ELF-1 (cell line): ENCODE results near the gene EFEMP1.
A peak's percentile ranks its signal among the peaks of the same experiment; 100 is the strongest.

Source experiments
- DNase-seq: peaks from one replicate; pipeline ENCODE4 v3.0.0-alpha.2; 2016; ENCODE audit warnings: low read depth, low spot score

Gene EFEMP1

DNA sequence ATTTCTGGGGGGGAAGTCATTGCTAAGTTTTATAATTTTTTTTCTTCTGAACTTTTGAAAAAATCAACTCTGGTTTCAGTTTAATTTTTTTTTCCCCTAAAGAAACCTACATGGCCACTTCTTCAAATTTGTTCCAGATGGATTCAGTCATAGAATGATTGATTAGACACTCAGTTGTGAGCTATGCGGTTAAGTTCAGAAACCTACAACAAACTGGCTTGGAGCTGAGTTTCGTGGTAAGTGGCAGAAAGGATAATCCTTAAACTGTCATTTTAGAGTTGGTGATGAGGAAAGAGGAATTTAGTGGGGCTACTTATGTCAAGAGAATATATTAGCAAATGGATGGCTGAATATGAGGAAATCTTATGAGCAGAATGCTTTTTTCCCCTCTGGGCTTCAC is 23.7 kb downstream of the EFEMP1 start:
- no peak for DNase-seq

DNA sequence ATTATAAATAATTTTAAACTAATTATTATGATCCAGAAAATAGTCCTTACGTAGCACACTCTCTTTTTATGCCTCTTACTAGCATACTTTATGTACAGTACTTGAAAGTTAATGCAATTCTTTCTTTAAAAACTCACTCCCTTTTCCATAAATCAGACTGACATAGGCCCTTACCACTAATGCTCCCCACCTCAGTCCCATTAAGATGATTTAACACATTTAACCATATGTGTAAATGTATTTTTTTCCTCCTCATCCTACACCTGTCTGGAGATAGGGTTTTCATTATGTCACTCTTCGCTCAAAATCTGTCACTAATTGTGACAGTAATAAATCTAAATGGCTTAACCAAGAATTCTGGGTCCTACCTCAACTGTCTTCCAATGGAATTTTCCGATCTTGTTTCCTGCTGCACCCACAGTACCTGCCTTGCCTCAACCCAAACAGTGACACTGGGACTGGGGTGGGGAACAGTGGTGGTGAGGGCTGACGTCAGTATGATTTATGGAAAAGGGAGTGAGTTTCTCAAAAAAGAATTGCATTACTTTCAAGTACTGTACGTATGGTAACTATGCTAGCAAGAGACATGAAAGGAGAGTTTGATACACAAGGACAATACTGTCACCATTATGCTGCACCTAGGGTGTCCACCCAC is 25.1 kb downstream of the EFEMP1 start:
- no peak for DNase-seq

DNA sequence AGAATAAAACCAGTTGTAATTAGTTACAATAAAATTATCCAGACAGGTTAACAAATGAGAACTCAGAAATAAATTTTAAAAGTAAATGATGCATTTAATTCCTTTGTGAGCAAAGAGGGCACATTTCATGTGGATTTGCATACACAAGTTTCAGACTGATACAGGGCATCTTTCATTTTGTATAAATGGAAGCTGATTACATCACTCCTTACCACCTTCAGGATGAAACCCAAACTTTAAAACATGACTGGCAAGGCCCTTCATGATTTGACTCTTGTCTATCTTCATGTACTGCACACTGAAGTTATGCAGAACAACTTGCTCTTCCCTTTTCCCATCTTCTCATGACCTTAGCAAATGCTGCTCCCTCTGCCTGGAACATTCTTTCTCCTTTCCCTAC is 26.9 kb downstream of the EFEMP1 start:
- no peak for DNase-seq

DNA sequence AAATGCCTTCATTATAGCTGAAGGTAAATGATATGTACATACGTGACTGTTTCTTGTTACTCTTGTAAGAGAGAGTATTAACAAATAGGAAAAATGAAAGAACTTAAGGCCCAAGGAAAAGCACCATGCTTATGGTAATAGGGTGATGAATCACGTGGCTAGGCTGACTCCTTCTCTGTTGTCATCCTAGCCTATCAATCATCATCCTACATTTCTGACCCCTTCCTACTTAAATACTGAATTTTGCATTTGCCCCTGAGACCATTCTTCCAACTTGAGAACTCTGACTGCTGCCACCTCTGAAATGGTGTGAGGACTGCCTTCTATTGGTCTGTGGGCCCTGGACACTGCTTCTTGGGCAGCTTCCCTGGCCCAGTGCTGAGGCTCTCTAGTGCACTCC is 28.9 kb downstream of the EFEMP1 start:
- no peak for DNase-seq

DNA sequence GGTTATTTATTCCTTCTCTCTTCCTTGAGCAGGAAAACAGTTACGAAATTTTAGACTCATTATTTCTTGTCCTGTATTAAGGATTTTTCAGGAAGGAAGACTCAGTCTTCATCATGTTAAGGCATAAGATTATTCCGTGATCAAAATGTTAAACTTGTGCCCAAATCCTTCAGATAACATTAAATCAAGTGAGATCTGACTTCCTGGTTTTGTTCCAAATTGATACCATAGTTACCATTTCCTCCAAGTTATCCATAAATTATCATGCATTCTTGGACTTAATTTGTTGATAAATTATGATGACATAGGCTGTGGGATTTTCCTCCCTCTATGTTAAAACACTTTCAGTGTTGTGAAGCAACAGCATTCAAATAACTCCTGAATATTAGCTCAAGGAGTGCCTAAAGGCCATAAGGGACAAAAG is 31.9 kb downstream of the EFEMP1 start:
- no peak for DNase-seq

DNA sequence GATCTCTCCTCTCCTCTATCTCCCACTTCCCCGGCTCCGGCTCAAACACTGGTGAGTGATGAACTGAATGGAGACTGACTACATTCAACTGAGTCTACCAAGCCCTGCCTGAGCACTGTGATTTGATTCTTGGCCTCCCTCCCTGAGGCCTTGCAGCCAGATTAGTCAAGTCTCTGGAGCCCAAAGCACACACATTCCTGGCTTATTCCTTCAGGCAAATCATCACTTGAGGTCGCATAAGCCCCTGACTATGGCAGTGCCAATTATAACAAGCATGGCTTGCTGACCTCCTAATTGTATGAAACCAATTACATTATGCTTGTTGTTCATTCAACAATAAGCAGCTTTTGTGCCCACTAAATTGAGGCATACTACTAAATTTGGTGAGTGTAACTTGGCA is 34.6 kb downstream of the EFEMP1 start:
- peak; percentile 17 for DNase-seq

DNA sequence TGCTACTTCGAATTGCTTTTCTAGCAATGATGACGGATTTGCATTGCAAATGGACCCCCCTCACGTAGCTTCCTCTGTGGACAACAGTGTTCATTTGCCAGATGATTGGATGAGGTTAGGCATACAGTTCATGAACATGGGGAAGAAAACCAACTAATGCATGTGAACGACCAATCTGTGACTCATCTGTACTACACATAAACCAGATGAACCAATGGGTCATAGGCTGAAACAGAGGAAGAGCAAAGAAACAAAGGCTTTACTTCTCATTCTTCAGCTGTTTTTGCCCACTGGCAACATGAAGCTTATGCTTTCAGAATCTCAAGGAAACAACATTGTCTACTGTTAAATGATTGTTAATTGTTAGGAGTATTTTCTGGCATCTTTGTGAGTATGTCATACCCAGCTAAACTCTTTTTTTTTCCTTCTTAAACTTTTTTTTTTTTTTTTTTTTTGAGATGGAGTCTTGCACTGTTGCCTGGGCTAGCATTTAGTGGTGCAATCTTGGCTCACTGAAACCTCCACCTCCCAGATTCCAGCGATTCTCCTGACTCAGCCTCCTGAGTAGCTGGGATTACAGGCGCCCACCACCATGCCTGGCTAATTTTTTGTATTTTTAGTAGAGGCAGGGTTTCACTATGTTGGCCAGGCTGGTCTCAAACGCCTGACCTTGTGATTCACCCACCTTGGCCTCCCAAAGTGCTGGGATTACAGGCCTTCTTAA is 35.5 kb downstream of the EFEMP1 start:
- DNase-seq: no peak

DNA sequence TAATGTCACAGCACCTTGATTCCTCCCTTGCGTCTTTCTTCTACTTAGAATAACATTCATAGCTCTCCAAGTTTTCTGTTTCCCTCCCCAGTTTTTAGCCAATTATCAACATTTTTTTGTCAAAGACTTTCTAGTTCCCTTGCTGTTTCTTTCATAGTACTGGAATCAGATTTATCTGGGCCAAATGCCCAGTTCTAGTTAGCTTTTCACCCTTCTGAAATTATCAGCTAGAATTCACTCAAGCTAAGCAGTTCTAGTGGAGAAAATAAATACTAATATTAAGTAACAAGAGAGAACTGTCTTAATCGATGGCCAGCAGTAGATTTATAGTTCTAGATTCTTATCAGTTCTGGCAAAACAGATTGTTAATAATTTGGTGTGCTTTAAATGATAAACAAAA is 36.2 kb downstream of the EFEMP1 start:
- DNase-seq: no peak

DNA sequence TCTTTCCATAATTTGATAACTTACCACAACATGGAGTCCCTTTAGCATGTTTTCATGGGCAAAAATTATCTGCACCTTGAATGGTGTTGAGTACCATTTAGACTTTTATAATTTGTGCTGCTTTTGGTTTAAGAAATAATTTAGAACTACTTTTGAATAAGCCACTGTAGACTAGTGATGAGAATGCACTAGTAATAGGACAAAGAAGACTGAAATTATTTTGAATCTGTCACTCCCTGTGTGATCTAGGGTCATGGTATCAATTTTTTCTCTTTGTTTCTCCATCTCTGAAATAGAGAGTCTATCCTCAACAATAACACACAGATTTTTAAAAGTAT is 37.7 kb downstream of the EFEMP1 start:
- DNase-seq: no peak

DNA sequence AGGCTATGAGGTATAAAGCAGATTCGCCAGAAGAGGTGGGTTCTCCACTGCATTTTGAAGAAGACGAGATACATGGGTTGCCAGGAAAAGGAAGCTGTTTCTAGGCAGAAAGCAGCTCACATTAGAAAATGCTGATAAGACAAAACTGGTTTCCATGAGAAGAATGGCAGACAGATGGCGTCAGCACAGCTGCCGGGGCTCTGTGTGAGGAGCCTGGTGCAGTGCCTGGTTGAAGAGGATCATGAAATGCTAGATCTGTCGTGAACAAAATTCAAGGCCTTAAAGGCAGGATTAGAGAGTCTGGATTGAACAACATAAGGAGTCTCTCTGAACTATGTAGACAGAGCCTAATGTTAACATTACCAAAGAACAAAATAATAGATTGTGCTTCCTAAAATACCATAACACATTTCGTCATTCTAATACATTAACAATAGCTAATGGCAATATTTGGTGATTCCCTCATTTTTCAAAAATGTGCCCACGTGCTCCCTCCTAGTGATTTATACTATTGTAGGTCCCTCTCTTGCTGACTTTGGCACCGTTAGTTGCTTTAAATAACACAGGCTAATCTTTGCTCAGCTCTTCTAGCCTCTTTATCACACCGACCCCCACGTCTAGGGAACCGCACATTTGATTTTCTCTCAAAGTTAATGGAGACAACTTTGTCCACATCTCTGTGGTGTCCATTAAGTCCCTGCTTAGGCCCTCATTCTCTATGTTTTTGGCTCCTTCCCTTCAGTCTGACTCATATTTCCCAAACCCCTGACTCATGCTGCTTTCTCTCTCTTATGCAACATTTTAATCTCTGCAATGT is 38.2 kb downstream of the EFEMP1 start:
- DNase-seq: no peak

DNA sequence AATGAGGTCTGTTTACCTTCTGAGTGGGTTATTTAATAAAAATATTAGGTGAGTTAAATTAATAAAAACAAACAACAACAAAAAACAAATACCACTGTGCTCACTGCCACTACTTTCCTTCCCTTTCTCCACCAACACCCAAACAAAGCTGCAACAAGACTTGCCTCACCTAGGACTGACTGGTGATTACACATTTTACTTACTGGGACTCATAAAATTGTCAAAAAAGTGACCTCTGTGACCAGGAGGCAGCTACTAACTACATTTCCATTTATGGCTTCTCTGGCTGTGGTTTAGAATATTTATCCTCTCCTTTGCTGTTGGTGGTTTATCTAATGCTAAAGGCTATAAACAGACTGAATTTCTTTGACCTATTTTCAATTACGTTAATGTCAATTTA is 39.8 kb downstream of the EFEMP1 start:
- DNase-seq: no peak

DNA sequence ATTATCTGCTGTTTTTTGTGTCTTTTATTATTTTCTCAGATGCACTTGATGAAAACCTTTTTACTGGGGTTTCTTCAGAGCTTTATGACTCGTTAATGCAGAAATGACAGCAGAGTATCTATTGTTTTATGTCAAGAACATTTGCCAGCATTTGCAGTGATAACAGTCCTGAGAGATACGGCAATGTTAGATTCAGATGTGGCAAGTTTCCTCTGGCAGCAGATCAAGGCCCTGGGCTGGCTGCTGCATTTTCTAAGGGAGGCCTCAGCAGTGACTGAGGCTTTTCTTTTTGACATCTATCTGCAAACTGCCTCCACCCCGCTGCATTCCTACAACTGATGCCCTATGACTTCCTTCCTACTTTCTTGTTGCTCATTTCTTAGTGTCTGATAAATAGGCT is 40.2 kb downstream of the EFEMP1 start:
- DNase-seq: no peak

DNA sequence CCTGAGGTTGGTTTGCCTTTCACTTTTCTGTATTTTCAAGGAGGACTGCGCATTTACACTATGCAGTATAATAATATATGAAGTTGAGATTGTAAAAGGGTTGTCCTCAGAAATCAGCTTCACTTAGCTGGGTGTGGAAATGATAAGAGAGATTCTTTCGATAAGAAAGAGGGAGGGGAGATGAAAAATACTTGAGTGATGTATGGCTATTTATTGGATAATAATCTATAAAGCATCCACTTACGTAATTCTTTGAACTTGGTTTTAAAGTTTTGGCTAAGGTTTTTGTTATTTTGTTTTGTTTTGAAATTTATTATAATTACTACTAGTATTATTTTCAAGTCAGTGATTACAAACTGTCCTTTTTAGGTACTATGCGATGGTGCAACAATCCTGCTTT is 40.6 kb downstream of the EFEMP1 start:
- no peak for DNase-seq

DNA sequence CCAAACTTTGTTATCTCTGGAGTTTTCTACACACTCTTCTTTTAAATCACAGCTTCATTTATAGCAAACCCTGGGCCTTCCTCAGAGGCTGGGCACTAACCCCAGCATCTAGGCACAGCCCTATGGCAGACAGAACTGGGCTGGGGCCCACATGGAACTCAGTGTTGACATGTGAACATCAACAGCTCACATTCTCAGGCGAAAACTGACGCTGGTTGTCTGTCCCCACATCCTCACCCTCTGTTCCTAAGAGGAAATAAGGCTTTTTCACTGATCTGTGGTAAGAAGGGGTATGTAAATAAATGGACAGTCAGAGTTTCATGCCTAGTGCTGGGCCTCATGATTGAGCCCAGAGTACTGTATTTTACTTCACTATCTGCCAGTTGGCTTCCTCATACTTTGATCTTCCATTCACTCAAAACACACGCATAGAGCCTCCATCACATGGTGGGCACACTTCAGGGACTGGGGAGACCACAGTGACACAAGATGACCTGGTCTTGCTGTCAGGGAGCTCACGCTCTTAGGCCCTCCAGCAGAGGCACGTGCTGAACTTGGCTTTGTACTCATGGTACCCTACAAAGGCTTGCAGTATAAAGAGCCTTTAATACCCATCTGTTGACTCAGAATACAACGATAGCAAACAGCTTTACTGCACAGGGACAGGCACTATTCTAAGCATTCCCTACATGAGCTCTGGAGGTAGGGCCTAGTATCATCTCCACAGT is 43.0 kb downstream of the EFEMP1 start:
- no peak for DNase-seq

DNA sequence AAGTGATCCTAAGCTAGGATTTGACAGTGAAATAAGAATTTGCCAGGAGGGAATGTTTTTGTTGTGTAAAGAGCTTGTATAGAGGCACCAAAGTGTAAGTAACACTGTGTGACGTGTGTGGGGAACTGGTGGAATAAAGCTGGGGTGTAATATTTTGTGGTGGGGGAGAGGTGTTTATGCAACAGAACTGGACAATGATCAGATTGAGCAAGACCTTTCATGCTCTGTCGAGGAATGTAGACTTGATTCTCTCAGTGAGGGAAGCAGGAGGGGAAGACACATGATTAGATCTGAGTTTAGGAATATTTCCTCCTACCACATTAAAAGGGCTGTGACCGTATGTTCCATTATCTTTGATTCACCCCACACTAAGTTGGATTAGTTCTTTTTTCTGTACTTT is 43.6 kb downstream of the EFEMP1 start:
- DNase-seq: no peak

DNA sequence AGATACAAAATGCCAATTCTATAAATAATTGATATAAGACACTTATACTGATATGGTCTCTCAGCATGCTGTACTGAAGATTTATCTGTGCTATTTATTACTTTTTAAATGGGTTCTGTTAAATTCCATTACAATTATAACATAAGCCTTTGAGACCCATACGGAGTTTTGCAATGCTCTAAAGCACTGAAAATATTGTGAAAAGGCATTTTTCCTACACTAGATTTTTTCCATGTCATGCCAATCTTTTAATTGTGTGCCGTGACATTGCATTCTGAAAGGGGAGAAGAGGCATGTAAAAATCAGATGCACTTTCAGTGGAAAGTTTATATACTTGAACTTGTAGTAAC is 46.5 kb downstream of the EFEMP1 start:
- no peak for DNase-seq

DNA sequence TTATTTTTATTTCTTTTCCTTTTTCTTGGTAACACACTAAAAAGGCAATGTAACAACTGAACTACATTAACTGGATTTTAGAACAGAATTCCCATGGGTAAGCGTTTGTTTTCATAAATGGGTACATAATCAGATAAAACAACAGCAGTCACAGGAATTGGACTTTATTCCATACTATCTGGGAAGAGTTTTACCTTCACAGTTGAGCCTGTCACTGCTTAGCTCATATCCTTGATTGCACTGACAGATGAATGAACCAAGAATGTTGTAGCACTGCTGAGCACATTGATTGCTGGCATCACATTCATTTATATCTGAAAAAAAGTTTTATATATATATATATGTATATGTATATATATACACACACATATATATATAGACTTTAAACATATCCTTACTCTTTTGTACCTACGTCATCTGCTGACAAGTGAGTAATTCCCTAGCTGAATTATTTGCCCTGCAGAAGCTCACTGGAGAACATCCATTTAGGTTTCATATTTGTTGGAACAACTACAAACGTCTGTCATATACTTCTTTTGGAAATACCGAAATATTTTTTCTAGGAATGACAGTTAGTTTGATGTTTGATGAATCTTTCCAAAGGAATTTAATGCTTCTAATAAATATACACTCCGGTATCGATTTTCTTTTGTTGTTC is 47.0 kb downstream of the EFEMP1 start:
- DNase-seq: no peak

DNA sequence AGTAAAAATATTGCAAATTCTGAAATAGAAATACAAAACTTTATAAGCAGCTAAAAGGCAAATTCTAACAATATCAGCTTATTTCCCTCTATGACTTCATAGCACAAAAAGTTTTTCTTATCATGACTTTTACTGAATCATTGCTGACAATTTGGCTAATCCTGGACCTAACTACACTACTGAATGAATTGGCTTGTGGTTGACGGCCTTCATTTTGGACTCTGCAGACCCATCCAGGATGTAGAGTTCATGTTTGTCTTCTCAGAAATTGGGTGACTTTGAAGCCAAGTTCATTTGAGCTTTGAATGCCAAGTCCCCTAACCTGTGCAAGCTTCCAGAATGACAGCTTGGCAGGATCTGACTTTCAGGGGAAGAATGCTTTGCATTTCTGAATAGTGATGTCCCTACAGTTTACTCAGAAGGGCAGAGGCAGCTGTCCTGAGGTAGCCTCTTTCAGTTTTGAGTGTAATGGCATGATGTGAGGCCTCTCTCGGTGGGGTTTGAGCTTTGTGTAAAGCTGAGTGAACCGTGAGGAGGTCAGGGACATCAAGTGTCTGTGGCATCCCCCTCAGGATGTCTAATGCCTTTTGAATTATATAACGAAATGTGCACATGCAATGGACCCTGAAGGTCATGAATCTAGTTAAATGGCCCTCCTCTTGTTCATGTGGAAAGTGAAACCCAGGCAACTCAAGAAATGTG is 48.0 kb downstream of the EFEMP1 start:
- no peak for DNase-seq

DNA sequence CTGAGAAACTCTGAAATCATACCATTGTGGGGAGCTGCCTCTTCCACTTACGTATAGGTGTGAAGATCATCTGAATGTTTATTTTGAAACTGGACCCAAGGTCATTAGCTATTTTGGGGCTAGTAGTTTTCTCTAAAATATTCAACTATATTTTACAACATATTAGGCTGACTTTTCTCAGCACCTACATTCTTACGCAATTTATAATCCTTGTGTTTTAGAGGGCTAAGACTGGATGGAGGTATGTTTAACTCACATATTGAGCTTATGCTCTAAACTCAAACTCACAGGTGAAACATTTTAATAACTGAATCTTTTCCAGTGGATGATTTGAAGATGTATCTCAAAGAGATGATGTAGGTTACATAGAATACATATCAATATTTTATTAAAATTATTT is 49.2 kb downstream of the EFEMP1 start:
- DNase-seq: no peak

DNA sequence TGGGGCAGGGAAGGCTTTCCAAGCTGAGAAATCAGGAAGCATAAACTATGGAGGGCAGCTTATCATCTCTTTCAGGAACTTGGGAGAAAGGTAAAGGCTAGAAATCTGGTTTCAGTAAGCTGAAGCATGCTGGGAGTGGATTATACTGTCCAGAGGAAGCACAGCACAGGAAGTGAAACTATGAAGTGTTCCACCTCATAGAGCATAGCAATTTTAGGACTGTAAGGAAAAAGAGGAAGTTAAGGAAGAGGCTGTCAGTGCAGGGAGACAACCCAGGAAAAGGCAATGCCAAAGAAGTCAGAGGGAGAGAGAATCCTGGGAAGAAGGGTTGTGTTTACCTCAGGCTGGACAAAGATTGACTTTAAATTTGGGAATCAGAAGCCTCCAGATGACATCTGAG is 51.9 kb downstream of the EFEMP1 start:
- no peak for DNase-seq

DNA sequence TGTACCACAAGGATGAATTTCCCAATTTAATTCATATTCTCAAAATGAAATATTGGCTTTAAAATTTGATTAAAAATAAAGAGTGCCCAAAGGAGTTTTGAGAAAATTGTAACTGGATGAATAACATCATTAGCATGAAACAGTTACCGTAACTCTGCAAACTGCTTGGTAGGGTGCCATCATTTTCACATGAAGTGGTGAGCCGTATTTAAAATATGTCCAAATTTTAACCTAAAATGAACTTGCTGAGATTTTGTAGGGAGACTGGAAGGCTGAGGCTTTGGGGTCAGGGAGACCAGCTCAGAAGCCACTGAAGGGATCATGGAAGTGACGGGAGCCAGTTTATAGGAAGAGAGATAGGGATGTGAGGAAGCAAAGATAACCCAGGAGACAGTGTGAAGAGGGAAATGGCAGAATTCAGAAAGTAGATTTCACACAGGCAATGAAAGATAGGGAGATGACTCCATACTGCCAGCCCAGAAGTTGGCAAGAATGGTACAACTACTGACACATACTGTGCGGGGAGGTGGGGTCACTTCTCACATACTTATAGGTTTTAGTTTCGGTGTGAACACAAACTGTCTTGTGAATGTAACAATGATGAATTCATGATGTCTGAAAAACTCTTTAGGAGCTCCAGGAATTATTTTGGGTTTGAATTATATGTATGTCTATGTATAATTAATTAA is 53.8 kb downstream of the EFEMP1 start:
- no peak for DNase-seq
